OCI-LY3 (cell line): ENCODE data around the gene DGKB.

Experiments
- H2AFZ ChIP-seq: fragments of 200-600, 300-600 bp; shearing (Covaris generic); 2 replicates; pipeline ENCODE4 v1.6.0; 2014; ENCODE audit warnings: antibody characterized with exemption, low read depth, low read length
- H3K27ac ChIP-seq: fragments of 200-600, 300-600 bp; sonication (generic); 2 replicates; pipeline ENCODE4 v1.5.1; 2014; ENCODE audit warnings: mild to moderate bottlenecking, low read length, moderate library complexity, mixed read lengths
- H3K27me3 ChIP-seq: fragments of 200-600, 300-600 bp; sonication (generic); 2 replicates; pipeline ENCODE4 v1.6.1; 2014; ENCODE audit warnings: low read depth, low read length, mixed read lengths
- H3K36me3 ChIP-seq: fragments of 200-600, 300-600 bp; sonication (generic); replicated peaks from 2 replicates; pipeline ENCODE3; 2014; ENCODE audit warnings: low read depth, low read length, mixed read lengths
- H3K4me1 ChIP-seq: fragments of 300-600, 200-600 bp; sonication (generic); 2 replicates; pipeline ENCODE4 v1.6.1; 2014; ENCODE audit warnings: low read length, mixed read lengths
- H3K4me2 ChIP-seq: fragments of 200-600, 300-600 bp; sonication (generic); 2 replicates; pipeline ENCODE4 v1.6.1; 2014; ENCODE audit warnings: low read length, mixed read lengths
- H3K4me3 ChIP-seq: fragments of 300-600, 200-600 bp; sonication (generic); 2 replicates; pipeline ENCODE4 v1.5.1; 2014; ENCODE audit warnings: antibody characterized with exemption, mild to moderate bottlenecking, low read length, moderate library complexity
- H3K79me2 ChIP-seq: fragments of 300-600, 200-600 bp; shearing (Covaris generic); 2 replicates; pipeline ENCODE4 v1.6.1; 2014; ENCODE audit warnings: mild to moderate bottlenecking, low read length, mixed read lengths
- H3K9ac ChIP-seq: fragments of 300-600, 200-600 bp; shearing (Covaris generic); 2 replicates; pipeline ENCODE4 v1.6.0; 2014; ENCODE audit warnings: mild to moderate bottlenecking, low read length, moderate library complexity
- H3K9me3 ChIP-seq: fragments of 200-600, 300-600 bp; shearing (Covaris generic); 2 replicates; pipeline ENCODE4 v1.6.1; 2014; ENCODE audit warnings: low read length, mixed read lengths; ENCODE audit not compliant: insufficient read depth
- H4K20me1 ChIP-seq: fragments of 200-600, 300-600 bp; sonication (generic); 2 replicates; pipeline ENCODE4 v1.6.1; 2016; ENCODE audit warnings: low read length, mixed read lengths; ENCODE audit not compliant: insufficient read depth
- CTCF ChIP-seq: fragments of 200-600, 300-600 bp; sonication (generic); IDR thresholded peaks from 2 replicates; pipeline ENCODE4 v1.5.1; 2014; ENCODE audit warnings: antibody characterized with exemption, low read length, low read depth
- EZH2phosphoT487 ChIP-seq: fragments of 200-600 bp; shearing (Covaris generic); IDR thresholded peaks from 2 replicates; pipeline ENCODE4 v1.6.1; 2018; ENCODE audit warnings: antibody characterized with exemption, mixed run types, low read depth

The DGKB gene

GRCh38 chr7:14229047-14229446 is 673.5 kb downstream of the DGKB start:
- TF ChIP-seq EZH2phosphoT487 (no peak), CTCF (no peak)
- no peak overlapping the region for H3K4me3 ChIP-seq
- no peak overlapping the region for H3K4me2 ChIP-seq
- no peaks in the 10 kb centered on the region for H4K20me1 ChIP-seq
- H3K9me3 ChIP-seq: no peaks in the 10 kb centered on the region
- no peaks in the 10 kb centered on the region for H3K79me2 ChIP-seq
- no peak overlapping the region for H3K27ac ChIP-seq
- no peaks in the 10 kb centered on the region for H3K36me3 ChIP-seq
- no peak overlapping the region for H2AFZ ChIP-seq
- H3K27me3 ChIP-seq: no peaks in the 10 kb centered on the region
- no peaks in the 10 kb centered on the region for H3K4me1 ChIP-seq
- no peak overlapping the region for H3K9ac ChIP-seq

- no peaks in the 10 kb centered on the region for H3K4me1 ChIP-seq
- H3K36me3 ChIP-seq: no peaks in the 10 kb centered on the region
- no peak overlapping the region for H3K27ac ChIP-seq
- H3K9ac ChIP-seq: no peak overlapping the region
- no peak overlapping the region for H3K4me2 ChIP-seq
- H4K20me1 ChIP-seq: no peaks in the 10 kb centered on the region
- no peak for TF ChIP-seq CTCF
- no peak for TF ChIP-seq EZH2phosphoT487
- H2AFZ ChIP-seq: no peak overlapping the region
- H3K9me3 ChIP-seq: no peaks in the 10 kb centered on the region
- no peaks in the 10 kb centered on the region for H3K27me3 ChIP-seq
- H3K4me3 ChIP-seq: no peak overlapping the region
- H3K79me2 ChIP-seq: no peaks in the 10 kb centered on the region
Measured at GRCh38 chr7:14228341-14228740, 674.2 kb downstream of the DGKB start.

- H3K79me2 ChIP-seq: no peaks in the 10 kb centered on the region
- H3K36me3 ChIP-seq: no peaks in the 10 kb centered on the region
- H3K9ac ChIP-seq: no peak overlapping the region
- H3K27me3 ChIP-seq: no peaks in the 10 kb centered on the region
- H3K27ac ChIP-seq: no peak overlapping the region
- no peak overlapping the region for H3K4me3 ChIP-seq
- H2AFZ ChIP-seq: no peak overlapping the region
- H3K9me3 ChIP-seq: no peaks in the 10 kb centered on the region
- H3K4me1 ChIP-seq: no peaks in the 10 kb centered on the region
- no peaks in the 10 kb centered on the region for H4K20me1 ChIP-seq
- no peak overlapping the region for H3K4me2 ChIP-seq
- TF ChIP-seq CTCF (no peak), EZH2phosphoT487 (no peak)
Measured at GRCh38 chr7:14226126-14226525, 676.4 kb downstream of the DGKB start.

- no peak overlapping the region for H3K4me2 ChIP-seq
- H3K9ac ChIP-seq: no peak overlapping the region
- no peak overlapping the region for H3K27ac ChIP-seq
- H4K20me1 ChIP-seq: no peaks in the 10 kb centered on the region
- no peaks in the 10 kb centered on the region for H3K79me2 ChIP-seq
- H2AFZ ChIP-seq: no peak overlapping the region
- TF ChIP-seq EZH2phosphoT487 (no peak), CTCF (no peak)
- H3K4me1 ChIP-seq: no peaks in the 10 kb centered on the region
- no peak overlapping the region for H3K4me3 ChIP-seq
- no peaks in the 10 kb centered on the region for H3K27me3 ChIP-seq
- no peaks in the 10 kb centered on the region for H3K36me3 ChIP-seq
- no peaks in the 10 kb centered on the region for H3K9me3 ChIP-seq
Measured at GRCh38 chr7:14219125-14219524, 683.4 kb downstream of the DGKB start.
